Inflammatory macrophage treated with lipopolysaccharide for 1 hour (primary cell): Measurements from ENCODE around the gene SURF4.
"Not testable (repeated sequence)": the region's sequence is repeated elsewhere in the genome, so short reads cannot be mapped to it uniquely, and the experiment has no call there.

Experiments
- DNase-seq, 2 donors: peaks; one replicate each; pipeline ENCODE4 v3.0.0-alpha.2; 2020 to 2022

The SURF4 gene

DNA sequence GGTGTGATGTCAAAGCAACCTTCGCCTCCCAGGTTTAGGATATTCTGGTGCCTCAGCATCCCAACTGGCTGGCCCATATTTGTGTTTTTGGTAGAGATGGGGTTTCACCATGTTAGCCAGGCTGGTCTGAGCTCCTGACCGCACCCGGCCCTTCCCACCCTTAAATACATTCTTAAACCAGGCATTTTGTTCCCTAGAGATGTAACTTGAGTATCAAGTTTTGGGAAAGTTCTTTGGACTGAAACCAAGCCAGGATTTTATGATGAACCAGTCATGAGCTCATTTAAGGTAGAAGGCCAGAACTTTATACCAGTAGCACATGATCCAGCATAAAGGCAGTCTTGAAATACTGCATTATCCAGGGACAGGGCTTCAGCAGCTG is 24.3 kb downstream of the SURF4 start:
- DNase-seq = no peak

DNA sequence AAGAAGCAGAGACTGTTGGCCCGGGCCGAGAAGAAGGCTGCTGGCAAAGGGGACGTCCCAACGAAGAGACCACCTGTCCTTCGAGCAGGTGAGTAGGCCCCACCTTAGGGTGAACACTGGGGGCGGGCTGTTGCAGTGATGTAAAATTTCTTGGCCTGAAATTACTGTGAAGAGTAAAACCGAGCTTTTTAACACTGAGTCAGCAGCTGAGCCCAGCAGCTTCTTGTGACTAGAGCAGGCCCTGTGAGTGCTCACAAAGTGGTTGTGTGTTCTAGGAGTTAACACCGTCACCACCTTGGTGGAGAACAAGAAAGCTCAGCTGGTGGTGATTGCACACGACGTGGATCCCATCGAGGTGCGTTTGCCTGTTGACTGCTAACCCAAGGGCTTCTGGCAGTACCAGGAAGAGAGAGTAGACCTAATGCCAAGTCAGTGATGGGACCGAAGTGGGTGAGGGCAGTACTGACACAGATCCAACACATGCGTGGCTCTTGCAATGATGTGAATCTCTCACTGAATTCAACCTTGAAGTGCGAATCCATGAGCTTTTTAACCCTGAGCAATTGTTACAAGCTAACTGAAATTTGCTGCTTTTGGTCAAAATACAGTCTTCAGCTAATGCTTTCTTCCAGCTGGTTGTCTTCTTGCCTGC is 25.8 kb downstream of the SURF4 start:
- no peak for DNase-seq

DNA sequence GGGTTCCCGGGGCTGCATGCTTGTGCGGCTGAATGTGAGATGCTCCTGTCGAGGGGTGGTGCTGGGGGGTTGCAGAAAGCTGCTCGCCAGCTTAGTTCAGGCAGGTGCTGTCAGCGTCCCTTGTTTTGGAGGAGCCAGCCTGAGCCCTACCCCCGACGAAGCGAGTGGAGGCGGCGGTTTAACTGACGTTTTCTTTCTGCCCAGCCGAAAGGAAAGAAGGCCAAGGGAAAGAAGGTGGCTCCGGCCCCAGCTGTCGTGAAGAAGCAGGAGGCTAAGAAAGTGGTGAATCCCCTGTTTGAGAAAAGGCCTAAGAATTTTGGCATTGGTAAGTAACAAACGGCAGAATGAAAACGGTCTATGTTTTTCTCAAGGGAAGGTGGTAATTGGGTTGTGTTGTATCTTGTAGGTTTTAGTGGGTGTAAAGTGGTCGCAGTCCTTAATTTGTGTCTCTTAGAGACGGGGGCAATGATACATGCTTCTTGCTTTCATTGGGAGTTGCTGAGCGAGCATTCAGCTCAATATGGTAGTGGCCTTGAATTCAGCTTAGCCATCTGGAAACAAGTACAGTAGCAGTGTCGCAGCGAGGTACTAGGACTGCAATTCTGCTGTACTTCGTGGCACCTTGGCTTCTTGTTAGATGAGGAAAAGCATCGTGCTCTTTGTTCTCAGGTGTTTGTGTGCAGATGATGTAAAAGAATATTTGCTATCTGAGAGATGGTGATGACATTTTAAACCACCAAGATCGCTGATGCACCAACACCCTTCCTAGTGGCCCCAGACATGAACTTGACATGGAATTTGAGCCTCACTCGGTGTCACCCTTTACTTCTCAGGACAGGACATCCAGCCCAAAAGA is 26.9 kb downstream of the SURF4 start:
- no peak for DNase-seq

DNA sequence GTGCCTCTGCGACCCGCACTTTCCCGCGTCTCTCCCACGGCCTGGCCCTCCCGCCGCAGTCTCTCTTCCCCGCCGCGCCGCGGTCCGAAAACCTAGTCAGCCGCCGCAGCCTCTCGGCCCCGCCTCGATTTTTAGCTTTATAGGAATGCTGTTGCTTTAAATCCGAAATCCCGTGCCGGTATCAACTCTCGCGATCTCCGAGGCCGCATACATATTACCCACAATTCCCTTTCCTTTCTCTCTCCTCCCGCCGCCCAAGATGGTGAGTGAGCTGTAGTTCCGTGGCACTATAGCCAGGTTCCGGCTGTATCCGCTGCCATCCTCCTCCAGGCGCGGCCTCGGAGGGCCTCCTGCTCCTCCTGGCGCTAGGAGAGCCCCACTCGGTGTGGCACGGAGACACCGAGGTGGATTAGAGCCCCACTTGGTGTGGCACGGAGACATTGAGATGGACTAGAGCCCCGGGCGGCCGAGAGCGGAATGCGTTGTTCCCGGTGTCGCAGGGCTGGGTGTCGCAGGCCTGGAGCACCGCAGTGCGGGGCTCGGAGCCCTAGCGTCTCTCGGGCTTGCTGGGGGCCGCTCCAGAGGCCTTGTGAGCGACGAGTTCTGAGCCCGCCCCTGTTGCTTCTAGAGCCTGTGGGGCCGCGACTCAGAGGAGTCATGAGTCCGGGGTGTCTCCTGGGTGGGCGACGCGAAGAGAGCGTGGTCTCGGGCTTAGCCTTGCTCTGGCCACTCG is 27.7 kb downstream of the SURF4 start, which contains the start of the genes MED22 and RPL7A:
Gene MED22, minus strand, starts transcription at position 147 of the 733 bp plus-strand sequence. CDS start 1,469 bp downstream, outside the sequence.
Gene RPL7A, plus strand, starts transcription at position 234 of the 733 bp plus-strand sequence. Its CDS starts 26 bp downstream, at position 260.
- DNase-seq = peak; percentile 96 to 99

DNA sequence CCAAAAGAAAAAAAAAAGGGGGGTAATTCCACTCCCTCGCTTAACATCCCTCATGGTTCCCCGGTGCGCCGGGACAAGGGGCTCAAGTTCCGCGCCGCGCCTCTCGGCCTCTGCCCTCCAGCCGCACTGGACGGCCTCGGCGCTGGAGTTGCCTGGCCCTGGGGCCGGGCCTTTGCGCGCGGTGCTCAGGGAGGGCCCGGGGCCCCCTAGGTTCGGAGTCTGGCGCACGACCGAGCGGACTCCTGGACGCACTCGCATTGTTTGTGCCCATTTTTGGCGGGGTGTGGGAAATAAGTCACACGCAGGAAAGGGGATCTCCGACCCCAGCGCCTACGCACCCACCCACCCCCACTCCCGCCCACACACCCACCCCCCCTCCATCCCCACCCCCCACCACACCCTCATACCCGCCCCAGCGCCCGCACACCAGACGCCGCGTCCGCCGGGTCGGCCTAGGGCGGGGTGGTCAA is 28.3 kb downstream of the SURF4 start:
- peak; percentile 27 to 31 for DNase-seq

DNA sequence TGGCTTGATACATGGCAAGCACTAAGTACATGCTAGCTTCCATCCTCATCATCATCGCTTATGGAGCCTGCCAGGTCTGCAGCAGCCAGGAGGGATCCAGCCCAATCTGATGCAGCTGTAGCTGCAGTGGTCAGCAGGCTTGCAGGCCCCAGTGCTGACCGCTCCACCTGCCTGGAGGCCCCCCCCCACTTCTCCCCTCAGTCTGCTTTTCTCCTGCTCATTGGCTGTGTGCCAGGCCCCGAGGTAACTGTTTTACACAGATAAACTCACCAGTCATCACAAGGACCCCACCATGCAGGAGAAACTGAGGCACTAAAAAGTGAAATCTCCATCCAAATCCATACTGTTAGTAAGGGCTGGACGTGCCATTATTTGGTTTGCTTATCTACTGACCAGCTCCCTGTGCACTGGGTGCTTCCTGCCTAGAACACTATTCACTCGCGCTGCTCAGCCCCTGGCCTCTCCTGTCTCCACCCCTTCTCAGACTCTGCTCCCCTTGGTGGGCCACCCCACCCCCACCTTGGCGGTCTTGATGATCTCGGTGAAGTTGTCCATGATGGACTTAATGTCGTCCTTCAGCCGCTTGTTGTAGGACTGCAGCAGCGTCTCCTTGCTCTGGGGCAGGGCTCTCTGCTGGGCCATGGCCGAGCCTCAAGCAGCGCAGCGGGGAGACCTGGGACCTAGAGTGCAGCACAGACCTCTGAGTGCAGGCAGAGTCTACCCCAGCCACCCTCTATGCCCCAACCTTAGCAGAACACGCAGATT is 29.7 kb downstream of the SURF4 start:
- no peak for DNase-seq

DNA sequence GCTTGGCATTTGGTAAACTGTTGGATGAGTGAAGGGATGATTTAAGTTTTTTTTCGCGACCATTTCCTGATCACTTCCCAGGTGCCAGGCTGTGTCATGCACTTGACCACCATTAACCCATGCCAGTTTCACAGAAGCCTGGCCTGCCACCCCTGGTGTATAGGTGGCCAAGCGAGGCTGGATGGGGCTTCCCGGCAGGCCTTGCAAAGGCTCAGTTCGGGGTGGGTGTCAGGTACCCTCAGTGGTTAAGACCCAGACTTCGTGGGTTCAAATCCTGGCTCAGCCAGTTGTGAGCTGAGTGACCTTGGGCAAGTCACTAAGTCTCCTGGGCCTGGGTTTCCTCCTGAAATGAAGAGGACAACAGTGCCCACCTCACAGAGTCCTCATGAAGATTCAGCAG is 30.3 kb downstream of the SURF4 start:
- no peak for DNase-seq

DNA sequence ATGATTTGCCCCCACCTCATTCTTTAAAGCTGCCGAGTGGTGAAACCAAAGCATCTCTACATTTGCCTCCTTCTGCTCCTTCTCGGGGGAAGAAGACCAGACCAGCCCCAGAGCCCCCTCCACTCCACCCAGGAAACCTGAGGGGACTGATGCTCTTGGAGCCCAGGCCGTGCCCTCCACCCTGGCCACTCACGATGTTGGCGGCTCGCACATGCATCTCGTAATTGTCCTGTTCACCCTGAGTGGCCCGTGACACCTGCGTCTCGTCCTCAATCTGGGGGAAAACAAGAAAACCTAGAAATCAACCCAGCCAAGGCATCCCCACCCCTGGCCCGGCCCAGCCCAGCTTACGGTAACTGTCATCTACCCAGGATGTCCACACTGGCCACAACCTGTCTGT is 30.9 kb downstream of the SURF4 start:
- no peak for DNase-seq

DNA sequence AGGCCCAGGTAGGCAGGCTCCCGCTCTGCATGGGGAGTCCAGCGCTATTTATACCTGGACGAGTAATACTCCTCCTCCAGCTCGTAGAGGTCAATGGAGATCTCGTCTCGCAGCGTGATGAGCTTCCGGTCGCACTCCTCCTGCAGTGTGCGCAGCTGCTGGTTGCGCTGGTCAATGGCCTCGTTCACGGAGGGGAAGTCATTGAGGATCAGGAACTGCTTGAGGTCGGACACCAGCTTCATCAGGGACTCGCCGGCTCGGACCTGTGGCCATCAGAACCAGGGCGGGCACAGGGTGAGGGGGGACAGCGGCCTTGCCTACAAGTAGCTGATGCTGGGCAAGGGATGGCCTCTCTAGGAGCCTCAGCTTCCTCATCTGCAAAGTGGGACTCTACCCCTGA is 31.8 kb downstream of the SURF4 start:
- no peak for DNase-seq

DNA sequence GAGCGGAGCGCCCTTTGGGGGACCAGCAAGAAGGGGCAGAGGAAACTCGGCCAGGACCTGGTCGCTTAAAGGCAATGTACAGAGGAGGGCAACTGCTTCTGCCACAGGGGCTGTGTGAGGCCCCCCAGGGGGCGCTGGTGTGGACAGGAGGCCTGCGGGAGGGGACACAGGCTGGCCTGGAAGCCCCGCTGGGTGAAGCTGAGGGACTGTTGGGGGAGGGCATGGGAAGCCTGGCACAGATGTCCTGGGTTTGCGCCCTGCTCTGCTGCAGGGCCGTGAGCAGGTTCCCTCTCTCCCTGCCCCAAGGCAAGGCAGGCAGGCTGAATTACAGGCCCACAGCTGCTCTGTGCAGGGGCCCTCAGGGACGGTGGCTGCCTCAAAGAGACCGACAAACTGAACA is 33.3 kb downstream of the SURF4 start:
- no peak for DNase-seq

DNA sequence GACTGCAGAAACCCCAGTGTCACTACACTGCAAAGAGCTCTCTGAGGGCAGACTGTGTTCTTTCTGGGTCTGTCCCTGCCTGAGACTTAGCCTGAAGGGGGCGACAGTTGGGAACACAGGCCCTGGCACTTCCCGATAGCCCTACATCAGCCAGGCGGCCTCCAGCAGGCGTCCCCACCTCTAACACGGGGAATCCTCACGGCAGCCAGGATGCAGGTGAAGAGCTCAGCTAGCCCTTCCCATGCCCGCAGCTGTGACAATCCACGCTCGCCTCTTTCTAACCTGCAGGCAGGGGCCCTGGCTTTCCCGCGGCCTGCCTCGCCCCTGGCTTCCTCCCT is 33.8 kb downstream of the SURF4 start:
- DNase-seq = no peak

DNA sequence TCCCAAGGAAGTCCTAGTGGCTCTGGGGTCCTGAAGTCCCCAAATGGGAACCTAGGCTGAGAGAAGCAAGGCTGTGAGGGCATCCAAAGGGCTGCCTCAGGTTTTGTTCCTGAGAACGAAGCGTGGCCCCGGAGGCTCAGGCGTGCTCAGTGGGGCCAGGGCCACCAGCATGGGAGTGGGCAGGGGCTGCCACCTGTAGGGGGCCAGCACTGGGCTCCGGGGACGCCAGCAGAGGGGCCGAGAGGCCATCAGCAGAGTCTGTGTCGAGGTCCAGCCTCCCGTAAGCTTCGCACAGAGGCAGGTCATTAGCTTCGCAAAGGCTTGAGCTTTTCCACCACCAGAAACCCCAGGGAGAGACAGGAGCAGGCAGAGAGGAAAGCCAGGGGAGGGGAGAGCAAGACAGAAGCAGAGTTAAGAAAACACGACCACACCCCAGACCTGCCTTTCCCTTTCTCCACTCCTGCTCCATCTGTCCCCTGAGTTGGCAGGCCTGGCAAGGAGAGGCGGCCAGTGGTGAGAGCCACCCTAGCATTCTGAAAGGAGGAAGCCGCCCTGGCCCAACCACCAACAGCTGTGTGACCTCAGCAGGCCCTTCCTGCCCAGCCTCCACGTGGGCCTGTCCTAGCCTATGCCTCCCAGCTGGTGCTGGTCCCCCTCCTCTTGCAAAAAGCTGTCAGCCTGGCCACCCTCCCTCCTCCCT is 34.3 kb downstream of the SURF4 start:
- peak; percentile 66 to 75 for DNase-seq

DNA sequence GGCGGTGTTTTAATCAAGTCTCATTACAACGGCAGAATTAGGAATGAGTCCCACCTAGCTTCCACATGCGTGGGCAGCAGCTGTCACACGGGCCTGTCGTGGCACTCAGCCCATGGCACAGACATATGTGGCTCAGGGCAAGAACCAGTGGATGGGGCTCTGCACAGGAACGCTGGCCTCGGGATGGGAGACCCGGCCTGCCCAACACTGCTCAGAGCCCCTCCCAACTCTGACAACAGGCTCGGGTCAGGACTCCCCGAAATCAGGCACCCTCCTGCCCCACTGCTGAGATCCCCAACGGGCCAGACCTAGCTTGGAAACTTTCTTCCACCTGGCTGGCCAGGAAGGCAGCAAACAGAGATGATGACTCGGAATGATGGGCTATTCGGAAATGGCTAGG is 34.9 kb downstream of the SURF4 start:
- no peak for DNase-seq

DNA sequence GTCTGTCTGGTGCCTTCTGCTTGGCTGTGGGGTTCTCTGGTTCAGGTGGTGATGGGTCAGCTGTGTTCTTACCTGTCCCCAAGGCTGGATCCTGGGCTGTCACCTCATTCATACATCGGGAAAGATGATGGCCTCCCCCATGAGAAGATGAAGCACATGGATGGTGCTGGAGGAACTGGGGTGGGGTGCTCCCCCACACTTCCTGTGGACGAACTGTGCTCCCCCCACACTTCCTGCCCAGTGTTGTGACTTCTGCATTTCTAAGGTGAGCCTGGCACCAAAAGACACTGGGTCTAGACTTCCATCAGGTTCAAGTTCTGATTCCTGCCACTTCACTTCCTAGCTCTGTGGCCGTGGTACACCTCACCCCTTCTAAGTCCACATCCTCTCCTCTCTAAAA is 35.6 kb downstream of the SURF4 start:
- peak; percentile 12 to 28 for DNase-seq

DNA sequence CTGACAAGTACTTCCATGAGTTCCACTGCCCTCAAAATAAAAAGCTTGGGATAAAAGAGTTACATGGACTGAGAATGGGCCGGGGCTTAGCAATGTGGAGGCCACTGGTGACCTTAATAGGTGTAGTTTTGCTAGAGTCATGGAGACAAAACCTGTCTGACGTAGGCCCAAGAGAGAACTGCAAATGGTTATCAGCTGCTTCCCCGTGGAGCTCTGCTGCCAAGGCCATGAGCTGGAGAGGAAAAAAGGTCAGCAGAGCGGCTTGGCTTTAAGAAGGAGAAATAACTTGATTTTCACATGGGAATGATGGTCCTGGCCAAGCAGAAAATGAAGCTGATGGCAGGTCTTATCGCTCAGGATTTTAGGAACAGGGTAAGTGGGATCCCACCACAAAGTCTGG is 36.2 kb downstream of the SURF4 start:
- DNase-seq = no peak

DNA sequence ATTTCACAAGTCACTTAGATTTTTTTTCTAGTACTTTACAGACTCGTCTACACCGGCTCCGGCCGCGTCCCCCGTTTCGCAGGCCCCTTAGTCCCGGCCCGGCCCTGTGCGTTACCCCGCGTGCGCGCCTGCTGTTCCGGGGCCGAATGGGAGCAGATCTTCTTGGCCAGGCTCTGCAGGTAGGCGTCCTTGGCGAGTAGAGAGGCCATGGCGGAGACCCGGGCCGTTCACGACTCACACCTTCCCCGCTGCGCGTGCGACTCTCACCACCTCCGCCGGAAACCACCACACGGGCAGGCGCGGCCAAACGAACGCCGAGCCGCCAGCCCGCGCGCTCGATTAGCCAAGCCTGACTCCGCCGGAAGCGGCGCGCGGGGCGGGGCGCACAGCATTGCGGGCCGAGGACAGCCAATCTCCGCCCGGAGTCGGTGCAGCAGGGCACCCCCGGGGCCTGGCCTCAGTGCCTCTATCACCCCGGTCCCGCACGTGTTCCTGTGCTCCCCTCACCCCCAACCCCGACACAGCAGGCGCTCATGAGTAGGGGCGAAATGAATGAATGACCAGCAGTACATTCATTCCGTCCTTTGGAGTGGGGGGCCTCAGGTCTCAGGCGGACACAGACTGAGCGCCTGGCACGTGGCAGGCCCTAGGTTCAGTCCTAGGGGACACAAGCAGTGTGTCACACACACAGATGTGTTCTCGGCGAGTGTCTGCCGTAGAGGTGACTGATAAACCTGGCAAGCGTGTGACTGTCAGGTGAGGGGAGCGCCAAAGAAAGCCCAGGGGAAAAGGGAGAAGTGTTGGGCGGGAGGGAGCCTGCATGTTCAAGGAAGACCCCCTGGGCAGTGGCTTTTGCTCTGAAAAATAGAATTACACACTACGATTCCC is 39.7 kb downstream of the SURF4 start, which contains the start of gene SURF6:
Gene SURF6, minus strand, starts transcription at position 265 of the 888 bp plus-strand sequence. Its CDS starts 56 bp downstream, at position 209.
- peak; percentile 77 to 89 for DNase-seq

DNA sequence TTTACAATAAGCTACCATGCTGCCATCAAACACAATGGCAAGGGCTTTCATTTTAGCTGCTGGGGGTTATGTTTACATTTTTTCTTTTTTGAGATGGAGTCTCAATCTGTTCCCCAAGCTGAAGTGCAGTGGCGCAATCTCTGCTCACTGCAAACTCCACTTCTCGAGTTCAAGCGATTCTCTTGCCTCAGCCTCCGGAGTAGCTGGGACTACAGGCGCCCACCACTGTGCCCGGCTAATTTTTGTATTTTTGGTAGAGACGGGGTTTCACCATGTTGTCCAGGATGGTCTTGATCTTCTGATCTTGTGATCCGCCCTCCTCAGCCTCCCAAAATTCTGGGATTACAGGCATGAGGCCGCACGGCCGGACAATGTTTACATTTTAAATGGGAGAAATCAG is 41.0 kb downstream of the SURF4 start:
- not testable (repeated sequence) for DNase-seq

DNA sequence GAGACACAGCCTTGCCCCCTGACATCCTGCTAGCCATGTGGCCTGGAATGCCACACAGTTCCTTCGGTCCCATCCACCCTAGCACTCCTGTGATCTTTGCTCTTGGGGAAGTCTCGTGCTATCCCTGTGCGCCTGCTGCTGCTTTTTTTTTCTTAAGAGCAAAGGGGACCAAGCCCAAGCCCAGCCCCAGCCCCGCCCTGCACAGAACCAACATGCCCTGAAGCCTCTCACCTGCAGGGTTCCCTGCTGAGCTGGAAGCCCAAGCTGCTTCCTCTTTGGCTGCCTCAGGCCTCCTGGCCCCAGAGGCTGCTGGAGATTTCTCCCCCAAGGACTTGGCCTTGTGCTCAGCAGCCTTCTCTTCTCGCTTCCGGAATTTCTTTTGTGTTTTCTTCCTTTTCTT is 41.7 kb downstream of the SURF4 start:
- DNase-seq = no peak

DNA sequence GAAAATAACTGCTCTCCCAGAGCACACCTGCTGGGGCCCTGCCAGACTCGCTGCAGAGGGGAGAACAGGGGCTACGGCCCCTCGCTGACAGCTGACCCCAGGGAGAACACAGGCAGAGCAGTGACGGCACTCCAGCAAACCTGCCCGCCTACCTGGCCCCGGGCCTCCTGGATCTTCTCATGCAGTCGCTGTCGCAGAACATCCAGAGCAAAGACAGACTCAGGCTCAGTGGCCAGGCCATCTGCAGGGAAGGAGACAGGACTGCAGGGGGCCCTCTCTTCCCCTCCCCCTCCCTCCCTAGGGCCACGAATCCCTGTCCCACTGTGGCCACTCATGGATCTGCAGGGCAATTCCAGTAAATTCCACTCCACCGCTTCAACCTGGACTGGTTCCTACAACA is 42.3 kb downstream of the SURF4 start:
- no peak for DNase-seq

DNA sequence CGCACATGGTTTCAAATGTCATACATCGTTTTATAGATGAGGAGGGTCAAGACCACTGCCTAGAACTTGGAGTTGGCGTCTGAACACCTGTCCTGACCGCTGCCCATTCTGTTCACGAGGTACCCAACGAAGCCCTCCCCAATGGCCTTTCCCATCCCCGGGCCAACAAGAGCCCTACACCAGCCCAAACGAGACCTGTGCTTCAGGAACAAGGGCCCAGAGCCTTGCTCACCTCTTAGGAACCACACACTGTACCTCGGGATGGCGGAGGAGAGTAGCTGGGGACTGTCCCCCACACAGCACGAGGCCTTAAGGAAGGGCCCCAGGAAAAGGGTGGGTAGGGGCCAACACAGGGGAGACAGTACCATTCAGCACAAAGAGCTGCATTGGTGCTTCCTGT is 42.8 kb downstream of the SURF4 start:
- no peak for DNase-seq

DNA sequence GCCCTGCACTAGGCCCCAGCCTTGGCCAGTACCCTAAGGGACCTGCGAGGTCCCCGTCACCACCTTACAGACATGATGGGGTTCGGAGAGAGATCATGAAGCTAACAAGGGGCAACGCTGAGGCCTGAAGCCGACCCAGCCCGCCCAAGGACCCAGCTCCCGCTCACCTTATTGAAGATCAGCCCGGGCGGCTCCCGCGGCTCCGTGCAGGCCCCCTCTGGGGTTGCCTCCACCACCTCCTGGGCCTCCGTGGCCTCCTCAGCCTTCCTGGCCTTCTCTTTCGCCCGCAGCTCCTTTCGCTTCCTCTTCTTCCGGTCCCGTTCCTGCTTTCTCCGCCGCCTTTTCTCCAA is 43.5 kb downstream of the SURF4 start:
- no peak for DNase-seq
